ENCODE measurements around the gene PIK3IP1.

DNA sequence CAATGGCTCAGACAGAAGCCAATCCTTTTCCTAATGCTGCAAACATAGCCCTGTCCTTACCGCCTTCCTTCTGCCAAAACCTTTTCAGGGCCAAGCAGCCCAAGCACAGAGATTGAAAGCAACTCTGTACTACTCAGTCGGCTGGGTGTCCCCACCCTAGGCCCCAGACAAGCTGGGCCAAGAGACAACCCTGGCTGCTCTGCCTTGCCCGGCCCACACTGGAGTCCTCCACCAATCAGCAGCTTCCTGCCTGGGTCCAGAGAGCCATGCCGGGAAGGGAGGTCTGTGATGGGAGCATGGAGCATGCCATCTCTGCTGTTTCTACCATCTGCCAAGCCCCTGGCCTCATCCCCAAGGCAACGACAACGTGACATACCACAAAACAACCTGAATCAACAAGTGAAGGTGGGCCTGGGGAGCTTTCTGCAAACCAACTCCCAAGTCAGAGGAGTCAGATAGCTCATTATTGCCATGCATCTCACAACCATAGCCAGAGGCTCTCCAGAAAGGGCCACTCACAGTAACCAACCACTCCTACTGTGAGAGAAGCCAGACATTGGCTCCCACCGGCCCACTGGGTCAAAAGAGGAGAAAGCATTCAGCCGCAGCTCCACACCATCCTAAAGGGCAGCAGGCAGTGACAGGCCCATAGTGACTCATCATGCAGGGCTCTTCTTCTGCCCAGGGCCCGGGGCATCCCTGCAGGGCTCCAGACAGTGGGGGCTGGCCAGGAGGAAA lies 35.7 kb upstream of the PIK3IP1 start:
- no peak for TF ChIP-seq EZH2phosphoT487 (IDR thresholded peaks at IDR 0.05)
- TF ChIP-seq EZH2 (IDR thresholded peaks at IDR 0.05): no peak
